ENCODE data around the gene CTSW. TPM values are rescaled to one million over a fixed set of nuclear protein-coding genes. Genes with fewer than 3 reads are reported as not detected.

The CTSW gene
- total RNA-seq, 2 experiments from 2014 or later, result 75.9 to 80.5 TPM

- Mint-ChIP-seq H3K27me3 (no peaks in the 10 kb centered on the region), H3K4me3 (peak overlapping the region; percentile 93), H3K27ac (no peak overlapping the region), H3K4me1 (peaks cover 39% of the 10 kb centered on the region), H3K36me3 (ENCODE audit: low read depth) (peaks cover 26% of the 10 kb centered on the region), H3K9me3 (no peaks in the 10 kb centered on the region)
- DNase-seq, result no peak
- ChIA-PET POLR2A (interaction anchor here (0.8 to 3.6 kb wide), 15 partner anchors 9 to 85 kb away, joined by 3 to 50 read pairs (median 10); partner anchors contain the start of genes BANF1, CCDC85B, CFL1 and FIBP), CTCF (interaction anchor here (0.7 to 2.8 kb wide), 7 partner anchors 16 to 69 kb away, joined by 3 to 11 read pairs (median 6); partner anchors contain the start of genes CCDC85B, FIBP and MUS81)
These were observed 38.0 kb downstream of the CTSW start for GRCh38 chr11:65917434-65918210.

GRCh38 chr11:65918211-65919140 lies 38.8 kb downstream of the CTSW start, which contains the start of gene C11orf68:
Gene C11orf68 (minus strand): TSS chr11:65919062. CDS start chr11:65919031, 31 bp downstream.
- no peak for DNase-seq
- Mint-ChIP-seq H3K36me3 (ENCODE audit: low read depth) (peaks cover 30% of the 10 kb centered on the region), H3K27ac (peak within 1 kb of the TSS; percentile 87), H3K27me3 (no peaks in the 10 kb centered on the region), H3K9me3 (no peaks in the 10 kb centered on the region), H3K4me1 (peaks cover 42% of the 10 kb centered on the region), H3K4me3 (peak within 1 kb of the TSS; percentile 93)
- POLR2A ChIA-PET, result interaction anchor here (0.8 to 3.6 kb wide), 17 partner anchors 9 to 84 kb away, joined by 3 to 50 read pairs (median 8); partner anchors contain the start of genes BANF1, CCDC85B, CFL1 and FIBP
- CTCF ChIA-PET, result interaction anchor here (1.2 to 2.8 kb wide), 6 partner anchors 17 to 68 kb away, joined by 3 to 11 read pairs (median 6); partner anchors contain the start of genes CCDC85B, FIBP and MUS81

GRCh38 chr11:65919141-65919572 lies 39.5 kb downstream of the CTSW start, which contains the start of gene DRAP1:
Gene DRAP1 (plus strand): TSS chr11:65919426. CDS start chr11:65919502, 76 bp downstream.
- Mint-ChIP-seq H3K27ac (peak within 1 kb of the TSS; percentile 87), H3K4me3 (peak within 1 kb of the TSS; percentile 93), H3K9me3 (no peaks in the 10 kb centered on the region), H3K36me3 (ENCODE audit: low read depth) (peaks cover 30% of the 10 kb centered on the region), H3K27me3 (no peaks in the 10 kb centered on the region), H3K4me1 (peaks cover 42% of the 10 kb centered on the region)
- ChIA-PET POLR2A (interaction anchor here (1.0 to 3.6 kb wide), 19 partner anchors 9 to 61 kb away, joined by 3 to 50 read pairs (median 8); partner anchors contain the start of genes CCDC85B, CFL1, FIBP and FOSL1), CTCF (interaction anchor here (1.4 to 2.8 kb wide), 5 partner anchors 13 to 60 kb away, joined by 3 to 11 read pairs (median 7); partner anchors contain the start of genes CCDC85B, FIBP and MUS81)
- peak; percentile 99 for DNase-seq

GRCh38 chr11:65919573-65920371 lies 40.1 kb downstream of the CTSW start:
- peaks cover 30% of the 10 kb centered on the region for H3K36me3 Mint-ChIP-seq (ENCODE audit: low read depth)
- CTCF ChIA-PET, result interaction anchor here (1.4 to 2.8 kb wide), 2 partner anchors 13 to 35 kb away, joined by 3 to 9 read pairs; no protein-coding TSS in a partner anchor
- POLR2A ChIA-PET, result interaction anchor here (1.4 to 3.6 kb wide), 8 partner anchors 8 to 61 kb away, joined by 5 to 41 read pairs (median 12); partner anchors contain the start of genes CCDC85B, CFL1, FIBP and FOSL1

GRCh38 chr11:65920372-65920802 lies 40.8 kb downstream of the CTSW start:
- POLR2A ChIA-PET, result interaction anchor here (1.4 to 3.6 kb wide), 8 partner anchors 7 to 62 kb away, joined by 5 to 41 read pairs (median 12); partner anchors contain the start of genes CCDC85B, CFL1, FIBP and FOSL1

More at GRCh38 chr11:65919573-65920371, 40.1 kb downstream of the CTSW start:
- Mint-ChIP-seq H3K27me3 (no peaks in the 10 kb centered on the region), H3K4me3 (peak overlapping the region; percentile 93), H3K9me3 (no peaks in the 10 kb centered on the region), H3K4me1 (peaks cover 39% of the 10 kb centered on the region), H3K27ac (peak overlapping the region; percentile 87)
- DNase-seq, result peak; percentile 66

GRCh38 chr11:65921033-65921555 lies 41.5 kb downstream of the CTSW start:
- CTCF ChIA-PET, result interaction anchor here (1.1 to 3.5 kb wide), 2 partner anchors 29 to 31 kb away, joined by 3 to 18 read pairs; partner anchors contain the start of genes CCDC85B and FIBP
- DNase-seq, result no peak
- Mint-ChIP-seq H3K27ac (peak overlapping the region; percentile 21), H3K36me3 (ENCODE audit: low read depth) (peaks cover 30% of the 10 kb centered on the region), H3K9me3 (no peaks in the 10 kb centered on the region), H3K4me1 (peaks cover 36% of the 10 kb centered on the region), H3K27me3 (no peaks in the 10 kb centered on the region), H3K4me3 (peak overlapping the region; percentile 93)
- POLR2A ChIA-PET, result interaction anchor here (1.8 to 2.9 kb wide), 4 partner anchors 27 to 40 kb away, joined by 6 to 16 read pairs (median 7); partner anchors contain the start of genes CCDC85B and SART1

More at GRCh38 chr11:65920372-65920802, 40.8 kb downstream of the CTSW start:
- H3K27me3 Mint-ChIP-seq, result no peaks in the 10 kb centered on the region
- H3K36me3 Mint-ChIP-seq (ENCODE audit: low read depth), result peaks cover 30% of the 10 kb centered on the region
- CTCF ChIA-PET, result interaction anchor here (1.4 to 2.8 kb wide), 2 partner anchors 12 to 36 kb away, joined by 3 to 9 read pairs; no protein-coding TSS in a partner anchor
- H3K9me3 Mint-ChIP-seq, result no peaks in the 10 kb centered on the region
- peak overlapping the region; percentile 87 for H3K27ac Mint-ChIP-seq
- H3K4me1 Mint-ChIP-seq, result peaks cover 35% of the 10 kb centered on the region
- DNase-seq, result no peak
- peak overlapping the region; percentile 93 for H3K4me3 Mint-ChIP-seq

GRCh38 chr11:65921876-65922275 lies 42.2 kb downstream of the CTSW start:
- POLR2A ChIA-PET, result interaction anchor here (1.4 to 2.9 kb wide), 3 partner anchors 28 to 39 kb away, joined by 5 to 16 read pairs (median 6); partner anchors contain the start of gene CCDC85B

GRCh38 chr11:65922565-65922964 lies 42.9 kb downstream of the CTSW start:
- H3K4me3 Mint-ChIP-seq, result peak overlapping the region; percentile 32
- peaks cover 24% of the 10 kb centered on the region for H3K36me3 Mint-ChIP-seq (ENCODE audit: low read depth)

More at GRCh38 chr11:65921876-65922275, 42.2 kb downstream of the CTSW start:
- no peak for DNase-seq
- Mint-ChIP-seq H3K9me3 (no peaks in the 10 kb centered on the region), H3K36me3 (ENCODE audit: low read depth) (peaks cover 28% of the 10 kb centered on the region), H3K4me1 (peaks cover 32% of the 10 kb centered on the region), H3K27me3 (no peaks in the 10 kb centered on the region), H3K4me3 (peak overlapping the region; percentile 32), H3K27ac (no peak overlapping the region)
- CTCF ChIA-PET, result interaction anchor here (0.8 to 3.5 kb wide), 3 partner anchors 9 to 32 kb away, joined by 3 to 18 read pairs (median 3); partner anchors contain the start of genes CCDC85B and FIBP

GRCh38 chr11:65925397-65925796 lies 45.8 kb downstream of the CTSW start:
- Mint-ChIP-seq H3K27me3 (no peaks in the 10 kb centered on the region), H3K4me1 (peaks cover 41% of the 10 kb centered on the region), H3K27ac (peak overlapping the region; percentile 5), H3K4me3 (no peak overlapping the region), H3K36me3 (ENCODE audit: low read depth) (peaks cover 15% of the 10 kb centered on the region), H3K9me3 (no peaks in the 10 kb centered on the region)
- POLR2A ChIA-PET, result interaction anchor here (3.3 kb wide), 1 partner anchor 35 kb away, joined by 12 read pairs; the partner anchor contains the start of gene CCDC85B
- no peak for DNase-seq
- CTCF ChIA-PET, result interaction anchor here (0.6 to 1.1 kb wide), 2 partner anchors 13 to 57 kb away, joined by 3 read pairs; no protein-coding TSS in a partner anchor

More at GRCh38 chr11:65922565-65922964, 42.9 kb downstream of the CTSW start:
- DNase-seq, result no peak
- Mint-ChIP-seq H3K9me3 (no peaks in the 10 kb centered on the region), H3K27me3 (no peaks in the 10 kb centered on the region), H3K4me1 (peaks cover 32% of the 10 kb centered on the region), H3K27ac (no peak overlapping the region)
- CTCF ChIA-PET, result interaction anchor here (0.8 to 3.5 kb wide), 5 partner anchors 9 to 33 kb away, joined by 3 to 18 read pairs (median 3); partner anchors contain the start of genes CCDC85B and FIBP
- POLR2A ChIA-PET, result interaction anchor here (1.4 to 3.3 kb wide), 3 partner anchors 29 to 38 kb away, joined by 5 to 12 read pairs (median 6); partner anchors contain the start of gene CCDC85B

- ChIA-PET POLR2A (interaction anchor here (0.6 to 3.0 kb wide), 16 partner anchors 9 to 272 kb away, joined by 3 to 35 read pairs (median 5); partner anchors contain the start of genes BANF1, C11orf68, CCDC85B and DRAP1), CTCF (interaction anchor here (0.7 to 4.9 kb wide), 9 partner anchors 9 to 1183 kb away, joined by 3 to 43 read pairs (median 3); partner anchors contain the start of genes CCDC85B, FIBP and MUS81)
- Mint-ChIP-seq H3K4me1 (peaks cover 48% of the 10 kb centered on the region), H3K4me3 (peak overlapping the region; percentile 69), H3K27me3 (no peaks in the 10 kb centered on the region), H3K36me3 (ENCODE audit: low read depth) (no peaks in the 10 kb centered on the region), H3K27ac (peak overlapping the region; percentile 95), H3K9me3 (no peaks in the 10 kb centered on the region)
- DNase-seq, result peak; percentile 87
These were observed 48.3 kb downstream of the CTSW start for GRCh38 chr11:65927904-65928397.
